ENCODE measurements around the gene TSR3. TPM values are rescaled to one million over a fixed set of nuclear protein-coding genes. Genes with fewer than 3 reads are reported as not detected.
A peak's percentile ranks its signal among the peaks of the same experiment; 100 is the strongest.

Gene TSR3
- total RNA-seq, 1 donor from 2014 or later: 58.2 TPM

DNA sequence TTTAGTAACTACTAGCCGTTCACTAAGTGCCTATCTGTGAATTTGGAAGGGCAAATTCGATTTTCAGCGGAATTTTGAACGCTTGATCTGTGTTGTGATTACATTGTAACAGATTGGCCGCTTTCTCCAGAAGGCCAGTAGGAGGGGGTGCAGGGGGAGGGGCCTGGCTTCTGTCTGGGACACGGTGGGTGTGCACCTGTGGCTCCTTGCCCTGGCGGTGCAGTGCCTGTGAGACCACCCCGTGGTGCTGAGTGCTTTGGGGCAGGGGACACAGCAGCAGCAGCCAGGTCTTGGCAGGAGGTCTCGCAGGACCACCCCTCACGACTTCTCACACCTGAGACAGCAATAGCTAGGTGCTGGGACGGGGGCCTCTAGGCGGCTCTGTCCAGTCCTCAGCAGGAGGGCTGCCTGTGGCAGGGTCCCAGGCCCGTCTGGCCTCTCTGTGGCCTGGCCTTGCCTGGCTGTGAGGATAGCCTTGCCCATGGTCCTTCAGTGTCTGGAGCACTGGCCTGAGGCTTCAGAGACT is 40.4 kb downstream of the TSR3 start:
- no peak for DNase-seq (ENCODE audit: low spot score)

DNA sequence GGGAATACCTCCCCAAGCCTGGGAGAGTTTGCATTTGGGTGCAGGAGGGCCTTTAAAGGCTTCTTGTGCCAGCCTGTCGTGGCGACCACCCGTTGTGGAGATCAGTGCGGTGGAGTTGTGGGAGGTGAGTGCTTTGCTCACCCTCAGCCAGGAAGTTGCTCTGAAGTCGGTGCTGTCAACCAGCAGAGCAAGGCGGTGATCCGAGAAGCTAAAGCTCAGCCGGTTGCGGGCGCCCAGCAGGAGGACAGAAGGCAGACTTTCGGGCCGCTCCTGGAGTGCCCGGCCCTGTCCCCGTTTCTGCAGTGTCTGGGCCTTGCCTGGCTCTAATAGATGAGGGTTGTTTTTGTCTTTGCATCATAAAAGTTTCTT is 40.9 kb downstream of the TSR3 start:
- DNase-seq (ENCODE audit: low spot score): no peak

GRCh38 chr16:1309888-1310831 is 41.5 kb downstream of the TSR3 start:
- DNase-seq (ENCODE audit: low spot score): no peak

- DNase-seq (ENCODE audit: low spot score): peak; percentile 98
Measured at GRCh38 chr16:1308977-1309885, 42.4 kb downstream of the TSR3 start, which contains the start of gene UBE2I. TSS of gene UBE2I (plus strand) at chr16:1309636. CDS start at chr16:1314031, 4,395 bp downstream.

- no peak for DNase-seq (ENCODE audit: low spot score)
Measured at GRCh38 chr16:1308036-1308976, 43.4 kb downstream of the TSR3 start.

DNA sequence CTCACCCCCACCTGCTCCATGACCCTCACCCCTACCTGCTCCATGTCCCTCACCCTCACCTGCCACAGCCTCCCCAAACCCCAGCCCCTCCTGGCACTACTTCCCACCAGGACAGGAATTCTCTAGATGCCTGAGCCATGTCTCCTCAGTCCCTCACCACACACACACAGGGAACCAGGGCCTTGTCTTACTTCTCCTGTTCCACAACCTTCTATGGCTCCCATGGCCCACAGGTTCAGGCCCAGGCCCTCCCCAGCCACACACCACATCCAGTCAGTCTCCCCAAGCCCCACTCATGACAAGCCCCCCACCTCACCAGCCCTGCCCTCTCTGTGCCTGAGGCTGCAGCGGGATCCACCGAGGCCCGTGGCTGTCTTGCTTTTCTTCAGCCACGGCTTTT is 45.3 kb downstream of the TSR3 start:
- DNase-seq (ENCODE audit: low spot score): no peak

DNA sequence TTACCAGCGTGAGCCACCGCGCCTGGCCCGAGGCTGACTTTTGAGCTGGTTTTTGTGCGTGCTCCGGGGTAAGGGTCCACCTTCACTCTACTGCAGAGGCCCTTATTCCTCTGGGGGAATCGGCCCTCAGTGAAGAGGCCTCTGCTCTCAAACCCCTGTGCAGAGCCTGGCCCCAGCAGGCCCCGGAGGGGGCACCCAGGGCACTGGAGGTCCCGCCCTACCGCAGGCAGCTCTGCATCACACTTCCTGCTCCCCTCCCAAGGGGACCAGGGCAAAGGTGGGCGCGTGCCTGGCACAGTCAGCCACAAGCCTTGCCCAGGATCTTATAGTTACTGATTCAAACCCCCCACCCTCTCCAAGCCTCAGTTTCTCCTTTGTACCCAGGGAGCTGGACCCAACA is 45.9 kb downstream of the TSR3 start:
- no peak for DNase-seq (ENCODE audit: low spot score)

DNA sequence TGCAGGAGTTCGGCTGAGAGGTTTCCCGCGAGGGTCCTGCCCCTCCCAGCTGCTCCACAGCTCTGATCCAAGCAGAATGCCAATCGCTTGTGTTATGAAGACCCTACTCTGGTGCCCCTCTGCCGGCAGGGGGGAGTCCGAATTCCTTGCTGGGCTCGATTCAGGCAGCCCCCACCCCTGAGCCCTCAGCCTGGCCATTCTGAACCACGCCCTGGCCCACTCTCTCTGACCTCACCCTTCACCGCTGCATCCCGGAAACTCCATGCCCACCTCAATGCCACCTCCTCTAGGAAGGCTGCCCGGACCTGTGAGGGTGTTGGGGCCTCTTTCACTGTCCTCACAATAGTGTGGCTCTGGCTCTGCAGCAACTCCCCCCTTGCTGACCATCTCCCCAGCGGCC is 50.1 kb downstream of the TSR3 start:
- DNase-seq (ENCODE audit: low spot score): no peak

DNA sequence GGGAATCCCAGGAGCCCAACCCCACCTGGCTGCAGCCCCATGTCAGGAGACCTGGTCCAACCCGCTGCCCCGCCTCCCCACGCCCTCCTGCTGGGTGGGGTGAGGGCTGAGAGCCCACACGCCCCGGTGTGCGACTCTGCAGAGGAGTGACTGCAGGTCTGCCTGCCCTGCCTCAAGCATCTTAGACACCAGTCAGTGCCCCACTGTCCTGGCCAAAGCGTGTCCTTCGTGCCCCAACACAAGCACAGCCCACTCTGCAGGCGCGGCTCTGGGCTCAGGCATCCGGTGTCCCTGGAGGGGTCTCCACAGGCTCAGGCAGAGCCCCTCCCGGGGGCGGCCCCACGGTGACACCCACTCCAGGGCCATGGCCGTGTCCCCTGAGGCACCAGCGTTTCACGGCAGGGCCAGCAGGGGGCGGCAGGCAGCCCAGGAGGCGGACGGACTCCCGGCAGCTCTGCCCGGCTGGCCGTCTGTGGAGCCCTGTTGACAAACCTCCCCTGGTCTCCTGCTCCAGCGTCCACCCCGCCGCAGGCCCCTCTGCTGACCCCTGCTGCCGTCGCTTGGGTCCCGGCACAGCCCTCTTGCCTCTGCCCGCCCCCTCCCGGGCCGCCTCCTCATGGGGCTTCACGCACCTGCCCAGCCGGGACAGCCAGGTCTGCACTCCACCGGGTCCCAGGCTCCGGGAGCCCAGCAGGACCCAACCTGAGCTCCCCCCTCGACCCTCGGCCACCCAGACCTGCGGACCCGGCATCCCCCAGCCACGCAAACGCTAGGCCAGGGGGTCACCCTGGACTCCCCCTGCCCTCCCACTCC is 50.8 kb downstream of the TSR3 start:
- peak; percentile 93 for DNase-seq (ENCODE audit: low spot score)

GRCh38 chr16:1299868-1300203 is 51.8 kb downstream of the TSR3 start:
- DNase-seq (ENCODE audit: low spot score): no peak

Other genes starting within 250 kb of the TSR3 start
- gene CACNA1H, start 198.8 kb downstream of the TSR3 start, total RNA-seq: 2.6 TPM
- gene TPSG1, start 126.6 kb downstream of the TSR3 start, total RNA-seq: not detected
- gene TPSB2, start 121.7 kb downstream of the TSR3 start, total RNA-seq: 22.1 TPM
- gene TPSAB1, start 111.2 kb downstream of the TSR3 start, total RNA-seq: 10.7 TPM
- gene TPSD1, start 95.8 kb downstream of the TSR3 start, total RNA-seq: not detected
- gene UBE2I, start 42.2 kb downstream of the TSR3 start, total RNA-seq: 91.9 TPM
- 1.3 TPM for gene BAIAP3, start 18.2 kb downstream of the TSR3 start, total RNA-seq
- gene GNPTG, start 53 bp upstream of the TSR3 start, total RNA-seq: 72.1 TPM
- gene UNKL, start 62.8 kb upstream of the TSR3 start, total RNA-seq: 14.5 TPM
- 13.0 TPM for gene UQCC4, start 68.9 kb upstream of the TSR3 start, total RNA-seq
- gene PERCC1, start 79.2 kb upstream of the TSR3 start, total RNA-seq: 0.35 TPM
- 0.45 TPM for gene CCDC154, start 92.7 kb upstream of the TSR3 start, total RNA-seq
- gene CLCN7, start 123.2 kb upstream of the TSR3 start, total RNA-seq: 80.8 TPM
- gene PTX4, start 137.1 kb upstream of the TSR3 start, total RNA-seq: 0.35 TPM
- 25.7 TPM for gene TELO2, start 141.5 kb upstream of the TSR3 start, total RNA-seq
- gene TMEM204, start 181.8 kb upstream of the TSR3 start, total RNA-seq: 37.2 TPM